HEK293 (cell line): Measurements from ENCODE around the gene CORO2B.

Experiments used
- CTCF ChIA-PET: fragments of 350-600 bp; formaldehyde crosslinking; extraction: SDS; loops from one replicate; lab custom pipeline; 2021; ENCODE audit warnings: antibody characterized with exemption; lab: Yijun Ruan, JAX
- POLR2A ChIA-PET: fragments of 300-600 bp; formaldehyde crosslinking; extraction: SDS; loops from one replicate; lab custom pipeline; 2020; ENCODE audit warnings: antibody characterized with exemption, inconsistent platforms; lab: Yijun Ruan, JAX
- H3K27ac ChIP-seq: fragments of 200-500 bp; sonication (Bioruptor generic); 2 replicates; pipeline ENCODE4 v1.5.1; 2014; ENCODE audit warnings: low read depth, low read length, control low read depth, inconsistent platforms; ENCODE audit errors: extremely low read depth
- H3K36me3 ChIP-seq, 2 experiments: fragments of 200-500 bp in 1 of 2; sonication (Bioruptor generic) in 1 of 2; 1 replicate in 1 of 2; 2 replicates in 1 of 2; pipeline ENCODE4 v1.5.1; 2014 to 2017; ENCODE audit warnings: inconsistent platforms in 2 of 2, low read length in 2 of 2; ENCODE audit not compliant: control insufficient read depth in 2 of 2, insufficient read depth in 1 of 2
- H3K4me1 ChIP-seq: fragments of 200-500 bp; sonication (Bioruptor generic); 2 replicates; pipeline ENCODE4 v1.5.1; 2014; ENCODE audit warnings: mild to moderate bottlenecking, low read length, inconsistent platforms; ENCODE audit not compliant: control insufficient read depth, insufficient read depth
- H3K4me3 ChIP-seq: 2 replicates; pipeline ENCODE4 v1.5.1; 2011; ENCODE audit warnings: low read depth, mild to moderate bottlenecking, control low read depth, low read length, moderate library complexity
- H3K9me3 ChIP-seq: fragments of 200-500 bp; sonication (Bioruptor generic); 2 replicates; pipeline ENCODE4 v1.5.1; 2014; ENCODE audit warnings: low read depth, low read length, inconsistent platforms; ENCODE audit not compliant: control insufficient read depth, insufficient read depth
- HOXC10 ChIP-seq: sonication (generic); formaldehyde crosslinking; IDR thresholded peaks from 2 replicates; pipeline ENCODE4 v1.8.1; 2023; ENCODE audit warnings: mild to moderate bottlenecking, missing genetic modification reagents
- KLF1 ChIP-seq: fragments of 450-650 bp; formaldehyde crosslinking; IDR thresholded peaks from 2 replicates; pipeline ENCODE4 v1.5.1; 2016; ENCODE audit warnings: missing biosample characterization, missing genetic modification characterization
- TRIM28 ChIP-seq: IDR thresholded peaks from 2 replicates; pipeline ENCODE4 v1.6.1; 2011; ENCODE audit warnings: low read length, control low read depth, borderline replicate concordance
- ZIC2 ChIP-seq: fragments of 450-650 bp; formaldehyde crosslinking; IDR thresholded peaks from 2 replicates; pipeline ENCODE4 v1.5.1; 2016; ENCODE audit warnings: missing biosample characterization, missing genetic modification characterization
- ZNF2 ChIP-seq: fragments of 450-650 bp; formaldehyde crosslinking; IDR thresholded peaks from 2 replicates; pipeline ENCODE4 v1.5.1; 2016; ENCODE audit warnings: missing biosample characterization, missing genetic modification characterization
- ZNF280C ChIP-seq: fragments of 450-650 bp; formaldehyde crosslinking; IDR thresholded peaks from 2 replicates; pipeline ENCODE4 v1.5.1; 2016; ENCODE audit warnings: missing biosample characterization, missing genetic modification characterization
- ZNF37A ChIP-seq: fragments of 450-650 bp; IDR thresholded peaks from 2 replicates; pipeline ENCODE4 v1.5.1; 2018; ENCODE audit warnings: missing biosample characterization, missing genetic modification characterization
- ZNF449 ChIP-seq: fragments of 450-650 bp; formaldehyde crosslinking; IDR thresholded peaks from 2 replicates; pipeline ENCODE4 v1.5.1; 2017; ENCODE audit warnings: missing biosample characterization, mild to moderate bottlenecking, missing genetic modification characterization, moderate library complexity
- ZNF48 ChIP-seq: fragments of 450-650 bp; formaldehyde crosslinking; IDR thresholded peaks from 2 replicates; pipeline ENCODE4 v1.5.1; 2016; ENCODE audit warnings: missing biosample characterization, missing genetic modification characterization
- ZNF530 ChIP-seq: fragments of 450-650 bp; formaldehyde crosslinking; IDR thresholded peaks from 2 replicates; pipeline ENCODE4 v1.5.1; 2016; ENCODE audit warnings: low read depth, missing biosample characterization, missing genetic modification characterization
- ZNF639 ChIP-seq: fragments of 450-650 bp; formaldehyde crosslinking; IDR thresholded peaks from 2 replicates; pipeline ENCODE4 v1.5.1; 2016; ENCODE audit warnings: missing biosample characterization, missing genetic modification characterization

Gene CORO2B

GRCh38 chr15:68719672-68720071 is 140.9 kb downstream of the CORO2B start:
- no peak for TF ChIP-seq KLF1
- TF ChIP-seq, all 188 proteins: peak for 0
- H3K27ac ChIP-seq = no peak overlapping the region
- no peaks in the 10 kb centered on the region for H3K9me3 ChIP-seq
- ChIA-PET POLR2A (interaction anchor here (0.5 to 0.7 kb wide), 2 partner anchors 27 to 45 kb away, joined by 3 read pairs; no protein-coding TSS in a partner anchor), CTCF (interaction anchor here (0.8 to 1.4 kb wide), 3 partner anchors 45 to 169 kb away, joined by 3 to 7 read pairs (median 5); no protein-coding TSS in a partner anchor)
- no peaks in the 10 kb centered on the region for H3K4me1 ChIP-seq
- H3K36me3 ChIP-seq = no peaks in the 10 kb centered on the region
- H3K4me3 ChIP-seq = no peak overlapping the region

- ChIA-PET CTCF (interaction anchor here (0.6 to 1.3 kb wide), 5 partner anchors 48 to 310 kb away, joined by 3 to 8 read pairs (median 3); no protein-coding TSS in a partner anchor), POLR2A (interaction anchor here (0.6 kb wide), 1 partner anchor 14 kb away, joined by 3 read pairs; no protein-coding TSS in a partner anchor)
- Histone ChIP-seq H3K4me1 (no peaks in the 10 kb centered on the region), H3K27ac (no peak overlapping the region), H3K9me3 (no peaks in the 10 kb centered on the region), H3K36me3 (no peaks in the 10 kb centered on the region), H3K4me3 (no peak overlapping the region)
- TF ChIP-seq ZNF639 (tag by site-specific recombination) (no peak), HOXC10 (CRISPR knock-in tag) (no peak), TRIM28 (no peak), ZNF449 (tag by site-specific recombination) (no peak), ZNF37A (tag by site-specific recombination) (no peak)
- TF ChIP-seq, all 188 proteins: peak for 0
Measured at GRCh38 chr15:68721886-68722285, 143.1 kb downstream of the CORO2B start.

- CTCF ChIA-PET = interaction anchor here (0.6 to 1.9 kb wide), 5 partner anchors 90 to 200 kb away, joined by 3 to 4 read pairs (median 4); no protein-coding TSS in a partner anchor
- H3K27ac ChIP-seq = no peak overlapping the region
- POLR2A ChIA-PET = no interaction called here
Measured at GRCh38 chr15:68725736-68726135, 146.9 kb downstream of the CORO2B start.

GRCh38 chr15:68726246-68726645 is 147.5 kb downstream of the CORO2B start:
- H3K4me3 ChIP-seq = no peak overlapping the region
- TF ChIP-seq ZIC2 (tag by site-specific recombination) (0 out of 2 replicates have a peak, but pooled peaks have one; percentile 4), ZNF2 (tag by site-specific recombination) (no peak), ZNF48 (no peak), ZNF530 (no peak)
- CTCF ChIA-PET = interaction anchor here (0.6 to 1.9 kb wide), 3 partner anchors 149 to 176 kb away, joined by 3 to 8 read pairs (median 4); no protein-coding TSS in a partner anchor
- H3K4me1 ChIP-seq = no peaks in the 10 kb centered on the region; the same call in 1 of the 2 replicates
- no peaks in the 10 kb centered on the region for H3K9me3 ChIP-seq
- H3K27ac ChIP-seq = no peak overlapping the region
- no peaks in the 10 kb centered on the region for H3K36me3 ChIP-seq
- POLR2A ChIA-PET = no interaction called here

More at GRCh38 chr15:68725736-68726135, 146.9 kb downstream of the CORO2B start:
- Histone ChIP-seq H3K4me1 (no peaks in the 10 kb centered on the region; the same call in 1 of the 2 replicates), H3K9me3 (no peaks in the 10 kb centered on the region), H3K4me3 (no peak overlapping the region), H3K36me3 (no peaks in the 10 kb centered on the region)
- TF ChIP-seq ZIC2 (tag by site-specific recombination) (peak; percentile 61; the same call in 1 of the 2 replicates), ZNF280C (tag by site-specific recombination) (no peak)
